ENCODE measurements around the gene CDHR4.

DNA sequence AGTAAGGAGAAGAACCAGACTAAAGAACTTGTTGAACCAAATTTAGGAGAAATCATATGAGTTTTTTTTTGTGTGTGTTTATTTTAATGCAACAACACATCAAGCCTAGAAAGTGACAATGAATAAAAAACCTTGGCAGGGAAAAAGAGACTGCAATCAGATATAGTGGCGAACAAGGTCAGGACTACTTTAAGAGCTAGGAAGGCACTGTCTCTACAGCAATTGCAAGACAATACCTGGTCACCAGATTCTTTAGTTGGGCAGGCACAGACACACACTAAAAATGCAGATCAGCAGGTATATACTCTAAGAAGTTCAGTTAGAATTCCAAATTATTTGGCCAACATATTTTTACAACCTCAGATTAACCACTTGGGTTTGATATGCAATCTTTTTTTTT is 45.1 kb downstream of the CDHR4 start:
- TF ChIP-seq EZH2phosphoT487 (IDR thresholded peaks at IDR 0.05; ENCODE audit: borderline replicate concordance, low read depth, low read length) (no peak), CTCF (conservative IDR thresholded peaks at IDR 0.05; ENCODE audit: low read length) (no peak)

All from OCI-LY7 (cell line).